ENCODE results near the gene ILF2.
"Not testable (repeated sequence)": the region's sequence is repeated elsewhere in the genome, so short reads cannot be mapped to it uniquely, and the experiment has no call there.

Gene ILF2
- total RNA-seq = 183 to 208 reads per million in 2 donors

- DNase-seq = peak; percentile 94
Observed at GRCh38 chr1:153670859-153671627, at the start of gene ILF2. Gene ILF2, minus strand, starts transcription at chr1:153670993. Its CDS starts 71 bp downstream, at chr1:153670922.

GRCh38 chr1:153717330-153717729, 46.5 kb upstream of the ILF2 start:
- no peak for DNase-seq

GRCh38 chr1:153716211-153716610, 45.4 kb upstream of the ILF2 start:
- not testable (repeated sequence) for DNase-seq

GRCh38 chr1:153711026-153711425, 40.2 kb upstream of the ILF2 start:
- DNase-seq = no peak

GRCh38 chr1:153705484-153705883, 34.7 kb upstream of the ILF2 start:
- no peak for DNase-seq

- DNase-seq = no peak
Observed at GRCh38 chr1:153699768-153700167, 29.0 kb upstream of the ILF2 start.

GRCh38 chr1:153698923-153699714, 28.3 kb upstream of the ILF2 start:
- DNase-seq = no peak

- no peak for DNase-seq
Observed at GRCh38 chr1:153698020-153698922, 27.5 kb upstream of the ILF2 start.

GRCh38 chr1:153697191-153698019, 26.6 kb upstream of the ILF2 start:
- no peak for DNase-seq

- no peak for DNase-seq
Observed at GRCh38 chr1:153696741-153697140, 25.9 kb upstream of the ILF2 start.

- DNase-seq = no peak
Observed at GRCh38 chr1:153693466-153693865, 22.7 kb upstream of the ILF2 start.

- DNase-seq = no peak
Observed at GRCh38 chr1:153688736-153689328, 18.0 kb upstream of the ILF2 start.

- no peak for DNase-seq
Observed at GRCh38 chr1:153688276-153688675, 17.5 kb upstream of the ILF2 start.

- no peak for DNase-seq
Observed at GRCh38 chr1:153687346-153688125, 16.7 kb upstream of the ILF2 start.

- DNase-seq = no peak
Observed at GRCh38 chr1:153685544-153686340, 14.9 kb upstream of the ILF2 start.

- DNase-seq = no peak
Observed at GRCh38 chr1:153684892-153685291, 14.1 kb upstream of the ILF2 start.

- DNase-seq = no peak
Observed at GRCh38 chr1:153683854-153684253, 13.1 kb upstream of the ILF2 start.

GRCh38 chr1:153682730-153683129, 11.9 kb upstream of the ILF2 start:
- no peak for DNase-seq

- DNase-seq = no peak
Observed at GRCh38 chr1:153680120-153680403, 9.3 kb upstream of the ILF2 start.
